Mesendoderm (in vitro differentiated cells): ENCODE data around the gene RCSD1.

Experiments
- DNase-seq: peaks from one replicate; pipeline ENCODE4 v3.0.0; 2013
- H2AK5ac ChIP-seq: 2 replicates; pipeline ENCODE4 v1.6.1; 2013; ENCODE audit warnings: low read length, inconsistent platforms
- H2BK120ac ChIP-seq: 2 replicates; pipeline ENCODE4 v1.6.1; 2013; ENCODE audit warnings: low read depth, mild to moderate bottlenecking, low read length, moderate library complexity, mixed read lengths
- H2BK15ac ChIP-seq: replicated peaks from 2 replicates; pipeline ENCODE4 v1.6.1; 2013; ENCODE audit warnings: low read depth, mild to moderate bottlenecking, moderate library complexity
- H2BK5ac ChIP-seq: 2 replicates; pipeline ENCODE4 v1.6.1; 2013; ENCODE audit warnings: low read length, inconsistent platforms
- H3K18ac ChIP-seq: 2 replicates; pipeline ENCODE4 v1.6.1; 2013; ENCODE audit warnings: mild to moderate bottlenecking, low read length, mixed read lengths
- H3K23ac ChIP-seq: one replicate; pipeline ENCODE4 v1.6.1; 2013; ENCODE audit warnings: low read length
- H3K27ac ChIP-seq: 2 replicates; pipeline ENCODE4 v1.5.1; 2013; ENCODE audit warnings: low read depth, mild to moderate bottlenecking, inconsistent platforms, low read length, moderate library complexity
- H3K27me3 ChIP-seq: 2 replicates; pipeline ENCODE4 v1.6.1; 2013; ENCODE audit warnings: low read length, control low read depth, mild to moderate bottlenecking, inconsistent platforms; ENCODE audit not compliant: insufficient read depth, poor library complexity
- H3K36me3 ChIP-seq: 2 replicates; pipeline ENCODE4 v1.6.1; 2013; ENCODE audit warnings: low read length, inconsistent platforms; ENCODE audit not compliant: control insufficient read depth, insufficient read depth
- H3K4ac ChIP-seq: one replicate; pipeline ENCODE4 v1.6.1; 2013; ENCODE audit warnings: low read depth, mild to moderate bottlenecking, low read length, moderate library complexity
- H3K4me1 ChIP-seq: 2 replicates; pipeline ENCODE4 v1.6.1; 2013; ENCODE audit warnings: low read depth, low read length, inconsistent platforms; ENCODE audit not compliant: control insufficient read depth
- H3K4me2 ChIP-seq: 2 replicates; pipeline ENCODE4 v1.6.1; 2013; ENCODE audit warnings: low read length
- H3K4me3 ChIP-seq: 2 replicates; pipeline ENCODE4 v1.5.1; 2013; ENCODE audit warnings: mild to moderate bottlenecking, low read length
- H3K56ac ChIP-seq: one replicate; pipeline ENCODE4 v1.6.1; 2013; ENCODE audit warnings: low read length
- H3K79me1 ChIP-seq: 2 replicates; pipeline ENCODE4 v1.6.1; 2013; ENCODE audit warnings: low read length, inconsistent platforms
- H3K79me2 ChIP-seq: 2 replicates; pipeline ENCODE4 v1.6.1; 2013; ENCODE audit warnings: mild to moderate bottlenecking, low read length; ENCODE audit not compliant: control insufficient read depth, insufficient read depth
- H3K9ac ChIP-seq: 2 replicates; pipeline ENCODE4 v1.6.1; 2013; ENCODE audit warnings: low read length, inconsistent platforms
- H4K5ac ChIP-seq: one replicate; pipeline ENCODE4 v1.6.1; 2013; ENCODE audit warnings: low read length
- H4K8ac ChIP-seq: one replicate; pipeline ENCODE4 v1.6.1; 2013; ENCODE audit warnings: low read depth, mild to moderate bottlenecking, control low read depth, low read length, moderate library complexity
- WGBS: extraction: QIAGEN DNeasy Blood & Tissue Kit; methylation state at CpG from one replicate; pipeline ENCODE4 v1.1.7; 2013; ENCODE audit warnings: low lambda C conversion rate, missing lambda C conversion rate; ENCODE audit not compliant: insufficient coverage; ENCODE audit errors: extremely low coverage; 5-methylcytosine and 5-hydroxymethylcytosine counted together

Gene RCSD1

DNA sequence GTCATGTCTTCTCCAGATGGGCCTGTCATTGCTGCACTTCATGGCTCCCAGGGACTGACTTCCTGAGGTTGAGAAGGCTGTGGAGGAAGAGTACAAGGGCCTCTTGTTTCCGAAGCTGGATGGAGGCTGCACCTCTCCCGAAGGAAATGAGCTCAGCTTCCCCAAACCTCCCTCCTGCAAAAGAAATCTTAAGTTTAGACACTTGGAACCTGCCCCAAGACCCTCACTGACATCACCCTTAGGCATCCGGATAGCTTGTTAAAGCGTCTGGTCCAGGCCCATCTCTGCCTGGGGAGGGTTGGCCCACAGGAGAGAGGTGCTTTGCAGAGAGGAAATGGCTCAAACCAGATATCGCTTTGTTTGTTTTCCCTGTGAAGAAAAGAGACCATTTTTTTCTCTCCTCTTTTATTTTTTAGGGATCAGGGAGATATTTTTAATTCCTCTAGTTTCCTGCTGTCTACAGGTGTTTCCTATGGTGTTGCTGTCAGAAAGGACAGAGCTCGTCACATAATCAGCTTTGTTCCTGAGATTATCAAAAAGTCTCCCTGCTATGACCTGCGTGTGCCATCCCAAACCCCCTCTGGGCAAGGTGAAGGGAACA is 25.0 kb downstream of the RCSD1 start:
- Histone ChIP-seq H3K27ac (no peak overlapping the region), H3K4me2 (no peak overlapping the region), H3K79me1 (no peaks in the 10 kb centered on the region), H2BK5ac (no peak overlapping the region), H3K79me2 (no peaks in the 10 kb centered on the region), H3K18ac (no peak overlapping the region), H3K27me3 (no peaks in the 10 kb centered on the region), H2BK15ac (no peak overlapping the region), H3K23ac (no peak overlapping the region), H2AK5ac (no peak overlapping the region), H2BK120ac (no peak overlapping the region), H3K4ac (no peak overlapping the region), H3K56ac (no peak overlapping the region), H3K36me3 (no peaks in the 10 kb centered on the region), H3K4me3 (no peak overlapping the region), H4K5ac (no peak overlapping the region), H3K9ac (no peak overlapping the region), H4K8ac (no peak overlapping the region), H3K4me1 (peaks cover 4% of the 10 kb centered on the region)
- WGBS: no CpG with 5 or more reads among the region's 7 CpGs
- no peak for DNase-seq

DNA sequence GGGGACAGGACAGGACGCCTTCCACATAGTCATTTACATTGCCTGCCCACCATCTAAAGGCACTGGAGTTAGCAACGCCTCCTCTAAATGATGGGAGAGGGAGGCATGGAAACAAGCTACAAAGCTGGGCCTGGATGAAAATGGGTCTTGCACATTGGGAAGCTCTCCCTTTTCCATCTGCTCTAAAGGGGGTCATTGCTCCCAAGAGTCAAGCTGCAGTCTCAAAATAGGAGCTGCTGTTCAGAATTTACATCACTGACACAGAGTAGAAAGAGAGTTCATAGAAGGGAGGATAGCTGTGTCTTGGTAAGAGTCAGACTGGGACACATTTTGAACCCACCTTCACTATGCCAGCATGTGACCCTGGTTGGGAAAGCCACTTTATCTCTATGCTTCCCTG is 26.6 kb downstream of the RCSD1 start:
- no peak overlapping the region for H2BK120ac ChIP-seq
- H3K9ac ChIP-seq: no peak overlapping the region

DNA sequence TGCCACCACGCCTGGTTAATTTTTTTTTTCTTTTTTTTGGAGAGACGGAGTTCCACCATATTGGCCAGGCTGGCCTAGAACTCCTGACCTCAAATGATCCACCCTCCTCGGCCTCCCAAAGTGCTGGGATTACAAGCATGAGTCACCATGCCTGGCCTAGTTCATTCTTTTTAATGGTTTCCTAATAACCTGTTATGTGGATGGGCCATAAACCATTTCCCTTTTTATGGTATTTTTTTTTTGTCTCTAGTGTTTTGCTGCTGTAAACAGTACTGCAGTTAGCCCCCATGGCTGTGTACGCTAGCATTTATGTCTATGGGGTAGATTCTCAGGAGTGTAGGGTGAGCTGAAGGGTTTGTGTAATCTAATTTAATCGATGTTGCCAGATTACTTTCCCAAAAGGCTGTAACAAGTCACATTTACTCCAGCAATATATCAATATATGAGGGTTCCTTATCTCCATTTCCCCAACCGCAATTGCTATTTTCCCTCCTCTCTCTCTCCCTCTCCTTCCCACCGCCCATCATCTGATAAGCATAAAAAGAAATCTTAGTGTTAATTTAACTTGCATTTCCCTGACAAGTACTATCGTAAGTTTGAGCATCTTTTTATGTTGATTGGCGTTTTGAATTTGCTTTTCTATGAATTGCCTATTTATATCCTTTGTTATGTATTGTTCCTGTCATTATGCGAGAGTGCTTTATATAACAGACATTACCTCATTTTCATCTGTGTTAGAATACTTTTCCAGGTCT is 28.7 kb downstream of the RCSD1 start:
- no peak overlapping the region for H4K8ac ChIP-seq
- H3K4me3 ChIP-seq: no peak overlapping the region
- no CpG with 5 or more reads among the region's 10 CpGs for WGBS
- H3K4me1 ChIP-seq: no peaks in the 10 kb centered on the region
- no peaks in the 10 kb centered on the region for H3K27me3 ChIP-seq
- no peak overlapping the region for H3K9ac ChIP-seq
- H2AK5ac ChIP-seq: no peak overlapping the region
- no peak overlapping the region for H2BK120ac ChIP-seq
- no peak overlapping the region for H4K5ac ChIP-seq
- H2BK5ac ChIP-seq: no peak overlapping the region
- no peak overlapping the region for H3K27ac ChIP-seq
- H3K36me3 ChIP-seq: no peaks in the 10 kb centered on the region
- no peak overlapping the region for H3K4ac ChIP-seq
- H3K79me1 ChIP-seq: no peaks in the 10 kb centered on the region
- H3K56ac ChIP-seq: no peak overlapping the region
- H3K18ac ChIP-seq: no peak overlapping the region
- H3K79me2 ChIP-seq: no peaks in the 10 kb centered on the region
- H3K23ac ChIP-seq: no peak overlapping the region
- DNase-seq: no peak
- H3K4me2 ChIP-seq: no peak overlapping the region
- H2BK15ac ChIP-seq: no peak overlapping the region

More for the DNA sequence above, 26.6 kb downstream of the RCSD1 start:
- Histone ChIP-seq H3K79me2 (no peaks in the 10 kb centered on the region), H3K23ac (no peak overlapping the region), H3K4me1 (peaks cover 4% of the 10 kb centered on the region), H4K8ac (no peak overlapping the region), H2AK5ac (no peak overlapping the region), H3K4me3 (no peak overlapping the region), H3K18ac (no peak overlapping the region), H3K79me1 (no peaks in the 10 kb centered on the region), H3K36me3 (no peaks in the 10 kb centered on the region), H3K27me3 (no peaks in the 10 kb centered on the region), H3K4me2 (no peak overlapping the region), H3K56ac (no peak overlapping the region), H4K5ac (no peak overlapping the region), H2BK5ac (no peak overlapping the region), H3K4ac (no peak overlapping the region), H2BK15ac (no peak overlapping the region), H3K27ac (no peak overlapping the region)
- no CpG with 5 or more reads among the region's 2 CpGs for WGBS
- no peak for DNase-seq

DNA sequence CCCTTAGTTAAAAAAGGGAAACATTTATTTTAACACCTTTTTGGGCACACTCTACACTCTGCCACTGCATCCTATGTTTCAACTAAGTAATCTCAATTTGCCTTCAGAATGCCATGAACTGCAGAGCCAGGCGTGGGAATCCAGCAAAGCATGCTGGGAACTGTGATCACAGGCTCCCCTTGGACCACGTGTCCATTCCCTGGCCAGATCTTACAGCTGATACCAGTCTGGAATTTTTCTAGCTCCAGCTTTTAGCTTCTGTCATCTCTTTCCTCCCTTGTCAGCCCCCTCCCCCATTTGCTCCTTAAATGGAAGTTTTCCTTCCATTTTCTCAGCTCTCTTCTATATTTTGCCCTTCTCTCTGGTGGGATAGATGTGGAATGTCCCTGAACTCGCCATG is 29.4 kb downstream of the RCSD1 start:
- H4K5ac ChIP-seq: no peak overlapping the region
- no peak overlapping the region for H4K8ac ChIP-seq
- H3K27me3 ChIP-seq: no peaks in the 10 kb centered on the region
- no peak overlapping the region for H3K9ac ChIP-seq
- H3K23ac ChIP-seq: peak overlapping the region; percentile 7
- no peak overlapping the region for H3K4me3 ChIP-seq
- H2BK15ac ChIP-seq: no peak overlapping the region
- no peaks in the 10 kb centered on the region for H3K36me3 ChIP-seq
- H3K4ac ChIP-seq: no peak overlapping the region
- H3K4me2 ChIP-seq: no peak overlapping the region
- H3K4me1 ChIP-seq: no peaks in the 10 kb centered on the region
- H3K79me1 ChIP-seq: no peaks in the 10 kb centered on the region
- no peak overlapping the region for H3K18ac ChIP-seq
- no peak overlapping the region for H2AK5ac ChIP-seq
- no peak overlapping the region for H3K56ac ChIP-seq
- no peak overlapping the region for H2BK5ac ChIP-seq
- WGBS: no CpG with 5 or more reads among the region's 3 CpGs
- H2BK120ac ChIP-seq: no peak overlapping the region
- DNase-seq: peak; percentile 68
- no peaks in the 10 kb centered on the region for H3K79me2 ChIP-seq
- H3K27ac ChIP-seq: no peak overlapping the region

DNA sequence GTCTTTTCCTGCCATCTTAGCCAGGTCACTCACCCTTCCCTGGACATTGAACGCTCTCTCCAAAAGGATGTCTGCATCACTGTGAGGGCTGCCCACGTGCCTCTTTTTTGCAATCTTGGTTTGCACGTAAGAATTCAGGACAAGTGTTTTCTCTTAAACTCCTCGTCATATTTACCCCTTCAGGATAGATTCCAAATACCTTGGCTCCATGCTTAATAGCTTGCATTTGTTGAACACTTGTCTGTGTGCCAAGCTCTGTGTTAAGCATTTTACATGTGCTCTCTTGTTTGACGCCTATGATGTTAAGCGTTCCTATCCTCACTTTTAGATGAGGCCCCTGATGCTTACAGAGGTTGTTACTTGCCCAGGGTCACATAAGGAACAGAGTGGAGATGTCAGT is 29.8 kb downstream of the RCSD1 start:
- Histone ChIP-seq H3K4me2 (no peak overlapping the region), H3K36me3 (no peaks in the 10 kb centered on the region), H2AK5ac (no peak overlapping the region), H3K9ac (no peak overlapping the region), H3K4me1 (no peaks in the 10 kb centered on the region), H3K4me3 (no peak overlapping the region), H3K23ac (peak overlapping the region; percentile 7), H3K27me3 (no peaks in the 10 kb centered on the region), H3K79me1 (no peaks in the 10 kb centered on the region), H2BK5ac (no peak overlapping the region), H3K79me2 (no peaks in the 10 kb centered on the region), H2BK120ac (no peak overlapping the region), H3K4ac (no peak overlapping the region), H4K8ac (no peak overlapping the region), H3K27ac (no peak overlapping the region), H2BK15ac (no peak overlapping the region), H4K5ac (no peak overlapping the region), H3K56ac (no peak overlapping the region), H3K18ac (no peak overlapping the region)
- no peak for DNase-seq
- WGBS: no CpG with 5 or more reads among the region's 6 CpGs
